Thyroid gland (tissue), 4 donors: ENCODE measurements around the gene REXO4. TPM values are rescaled to one million over a fixed set of nuclear protein-coding genes. Genes with fewer than 3 reads are reported as not detected.

ENCODE experiments used
- DNase-seq, 2 donors: peaks; one replicate each; pipeline ENCODE4 v3.0.0-alpha.2; 2019
- H3K27ac ChIP-seq, 3 donors: fragments of 200-600 bp; sonication (generic); 1 replicate in 2 of 3; 2 replicates in 1 of 3; pipeline ENCODE4 v1.5.1; 2016 to 2019; ENCODE audit warnings: mild to moderate bottlenecking in 1 of 3, moderate library complexity in 1 of 3
- H3K27me3 ChIP-seq: fragments of 200-600 bp; sonication (generic); one replicate; pipeline ENCODE4 v1.5.1; 2019
- H3K36me3 ChIP-seq, 2 donors: fragments of 200-600 bp; sonication (generic); one replicate each; pipeline ENCODE4 v1.5.1; 2016 to 2019
- H3K4me1 ChIP-seq, 2 donors: fragments of 200-600 bp; sonication (generic); one replicate each; pipeline ENCODE4 v1.5.1; 2017 to 2019
- H3K4me3 ChIP-seq, 3 donors: fragments of 200-600 bp; sonication (generic); replicated peaks in 1 of 3; 1 replicate in 2 of 3; 2 replicates in 1 of 3; pipeline ENCODE4 v1.5.1; 2016; ENCODE audit warnings: mild to moderate bottlenecking in 1 of 3
- H3K9me3 ChIP-seq: fragments of 200-600 bp; sonication (generic); one replicate; pipeline ENCODE4 v1.5.1; 2017
- POLR2A ChIP-seq, 2 donors: fragments of 450-650 bp; IDR thresholded peaks; one replicate each; pipeline ENCODE4 v1.6.1; 2017; ENCODE audit warnings: antibody characterized with exemption in 2 of 2, mild to moderate bottlenecking in 2 of 2, moderate library complexity in 1 of 2
- WGBS, 2 donors: methylation state at CpG; one replicate each; pipeline ENCODE4 v1.1.5; 2017; 5-methylcytosine and 5-hydroxymethylcytosine counted together
- intact Hi-C: fragments of 100-400 bp; cut with DNase I; formaldehyde crosslinking; loops from one replicate; pipeline ENCODE4 v1.15.1; 2023
- total RNA-seq, 4 donors: library from RNA; depleted of rRNA; stranded (reverse); fragments of >200 nt; gene quantifications; one replicate each; pipeline ENCODE4 v1.2.3, GENCODE V29; 2016
- TF ChIP-seq, protein P1 (sequence below), 6 experiments: fragments of 200-600 bp in 3 of 6; fragments of 450-650 bp in 3 of 6; sonication (generic) in 3 of 6; IDR thresholded peaks; one replicate each; pipeline ENCODE4 v1.5.1; 2016 to 2019; ENCODE audit warnings: antibody characterized with exemption in 6 of 6, mild to moderate bottlenecking in 2 of 6, inconsistent platforms in 1 of 6, moderate library complexity in 1 of 6

Gene REXO4
- total RNA-seq, 4 donors from 2014 or later, result 16.0 to 21.9 (median 19.0) TPM

DNA sequence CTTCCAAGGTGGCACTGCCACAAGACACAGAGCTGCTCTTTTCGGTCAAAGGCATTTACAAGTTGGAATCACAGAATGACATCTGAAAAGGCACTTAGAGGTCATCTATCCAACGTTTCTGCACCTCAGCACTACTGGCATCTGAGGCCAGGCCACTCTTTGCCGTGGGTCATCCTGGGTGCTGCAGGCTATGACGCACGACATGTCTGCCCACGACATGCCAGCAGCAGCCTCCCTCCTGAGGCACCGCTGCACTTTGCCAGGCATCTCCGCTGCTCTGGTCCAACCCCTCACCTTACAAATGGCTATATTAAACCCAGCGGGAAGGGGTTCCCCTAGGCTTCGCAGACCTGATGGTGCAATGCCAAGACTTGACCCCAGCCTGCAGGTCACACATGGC lies 50.0 kb downstream of the REXO4 start:
- intact Hi-C loops, result no loop called here
- 71 to 83% methylated on average over 10 of the region's 10 CpGs for WGBS, 2 donors
- peaks cover 34 to 44% of the 10 kb centered on the region in 2 donors for H3K36me3 ChIP-seq
- peaks cover 18 to 48% of the 10 kb centered on the region in 2 donors for H3K4me1 ChIP-seq
- no peak overlapping the region for H3K27ac ChIP-seq
- no peaks in the 10 kb centered on the region for H3K9me3 ChIP-seq
- H3K4me3 ChIP-seq, result no peak overlapping the region
- no peaks in the 10 kb centered on the region for H3K27me3 ChIP-seq
- TF ChIP-seq, protein P1, sequence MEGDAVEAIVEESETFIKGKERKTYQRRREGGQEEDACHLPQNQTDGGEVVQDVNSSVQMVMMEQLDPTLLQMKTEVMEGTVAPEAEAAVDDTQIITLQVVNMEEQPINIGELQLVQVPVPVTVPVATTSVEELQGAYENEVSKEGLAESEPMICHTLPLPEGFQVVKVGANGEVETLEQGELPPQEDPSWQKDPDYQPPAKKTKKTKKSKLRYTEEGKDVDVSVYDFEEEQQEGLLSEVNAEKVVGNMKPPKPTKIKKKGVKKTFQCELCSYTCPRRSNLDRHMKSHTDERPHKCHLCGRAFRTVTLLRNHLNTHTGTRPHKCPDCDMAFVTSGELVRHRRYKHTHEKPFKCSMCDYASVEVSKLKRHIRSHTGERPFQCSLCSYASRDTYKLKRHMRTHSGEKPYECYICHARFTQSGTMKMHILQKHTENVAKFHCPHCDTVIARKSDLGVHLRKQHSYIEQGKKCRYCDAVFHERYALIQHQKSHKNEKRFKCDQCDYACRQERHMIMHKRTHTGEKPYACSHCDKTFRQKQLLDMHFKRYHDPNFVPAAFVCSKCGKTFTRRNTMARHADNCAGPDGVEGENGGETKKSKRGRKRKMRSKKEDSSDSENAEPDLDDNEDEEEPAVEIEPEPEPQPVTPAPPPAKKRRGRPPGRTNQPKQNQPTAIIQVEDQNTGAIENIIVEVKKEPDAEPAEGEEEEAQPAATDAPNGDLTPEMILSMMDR (IDR thresholded peaks at IDR 0.05), result no peak
- no peak for TF ChIP-seq POLR2A (IDR thresholded peaks at IDR 0.05)
- no peak for DNase-seq

DNA sequence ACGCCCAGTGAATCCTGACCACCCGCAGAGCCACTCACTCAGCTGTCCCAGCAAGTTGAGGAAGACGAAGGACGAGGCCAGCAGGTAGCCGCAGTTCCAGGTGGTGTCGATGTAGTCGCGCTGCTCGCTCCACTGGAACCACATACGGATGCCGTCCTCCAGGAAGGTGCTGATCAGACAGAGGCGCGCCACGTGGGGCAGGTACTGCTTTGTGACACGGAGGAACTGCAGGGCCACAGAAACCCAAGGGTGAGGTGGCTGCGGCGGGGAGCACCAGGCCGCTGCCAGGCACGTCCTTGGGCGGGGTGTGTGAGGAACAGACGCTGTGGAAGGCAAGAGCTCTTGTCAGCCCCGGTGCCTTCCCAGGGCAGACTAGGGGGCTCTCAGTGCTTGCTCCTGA lies 50.6 kb downstream of the REXO4 start:
- TF ChIP-seq, protein P1 (IDR thresholded peaks at IDR 0.05), result no peak
- no peak for TF ChIP-seq POLR2A (IDR thresholded peaks at IDR 0.05)
- Histone ChIP-seq H3K9me3 (no peaks in the 10 kb centered on the region), H3K36me3 (peaks cover 40 to 47% of the 10 kb centered on the region in 2 donors), H3K27me3 (no peaks in the 10 kb centered on the region), H3K27ac (no peak overlapping the region), H3K4me3 (no peak overlapping the region), H3K4me1 (peaks cover 15 to 42% of the 10 kb centered on the region in 2 donors)
- WGBS, 2 donors, result 88 to 92% methylated on average over 8 to 19 of the region's 22 CpGs
- DNase-seq, result no peak
- intact Hi-C loops, result no loop called here

DNA sequence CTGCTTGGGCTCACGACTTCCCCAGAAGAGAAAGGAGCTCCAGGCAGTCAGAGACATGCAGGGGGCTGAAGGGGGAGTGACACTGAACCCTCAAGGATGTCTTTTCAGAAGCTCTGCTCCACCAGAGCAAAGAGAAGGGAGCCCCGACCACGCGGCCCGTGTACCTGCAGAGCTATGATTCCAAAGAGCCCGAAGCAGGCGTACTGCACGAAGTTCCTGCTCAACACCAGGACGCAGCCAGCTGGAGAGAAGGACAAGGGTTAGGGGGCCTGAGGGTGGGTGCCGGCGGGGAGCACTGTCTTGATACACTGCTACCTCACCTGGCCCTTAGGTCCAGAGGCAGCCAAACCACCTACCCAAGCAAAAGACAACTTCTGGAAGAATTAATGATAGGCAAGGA lies 51.4 kb downstream of the REXO4 start:
- DNase-seq, result no peak
- TF ChIP-seq, protein P1 (IDR thresholded peaks at IDR 0.05), result no peak
- no peak for TF ChIP-seq POLR2A (IDR thresholded peaks at IDR 0.05)
- WGBS, 2 donors, result 94 to 95% methylated on average over 11 of the region's 11 CpGs
- intact Hi-C loops, result no loop called here
- Histone ChIP-seq H3K27ac (no peak overlapping the region), H3K36me3 (peaks cover 46 to 55% of the 10 kb centered on the region in 2 donors), H3K4me3 (no peak overlapping the region), H3K9me3 (no peaks in the 10 kb centered on the region), H3K4me1 (peaks cover 7 to 34% of the 10 kb centered on the region in 2 donors), H3K27me3 (no peaks in the 10 kb centered on the region)

GRCh38 chr9:133362359-133363044 lies 55.3 kb downstream of the REXO4 start:
- TF ChIP-seq, protein P1 (IDR thresholded peaks at IDR 0.05), result no peak
- TF ChIP-seq POLR2A (IDR thresholded peaks at IDR 0.05), result no peak
- Histone ChIP-seq H3K9me3 (no peaks in the 10 kb centered on the region), H3K4me3 (no peak overlapping the region), H3K36me3 (peaks cover 56 to 63% of the 10 kb centered on the region in 2 donors), H3K4me1 (peaks cover 2 to 7% of the 10 kb centered on the region in 2 donors), H3K27me3 (no peaks in the 10 kb centered on the region), H3K27ac (no peak overlapping the region)
- WGBS, 2 donors, result 93 to 96% methylated on average over 12 to 13 of the region's 15 CpGs
- DNase-seq, result no peak
- intact Hi-C loops, result no loop called here

DNA sequence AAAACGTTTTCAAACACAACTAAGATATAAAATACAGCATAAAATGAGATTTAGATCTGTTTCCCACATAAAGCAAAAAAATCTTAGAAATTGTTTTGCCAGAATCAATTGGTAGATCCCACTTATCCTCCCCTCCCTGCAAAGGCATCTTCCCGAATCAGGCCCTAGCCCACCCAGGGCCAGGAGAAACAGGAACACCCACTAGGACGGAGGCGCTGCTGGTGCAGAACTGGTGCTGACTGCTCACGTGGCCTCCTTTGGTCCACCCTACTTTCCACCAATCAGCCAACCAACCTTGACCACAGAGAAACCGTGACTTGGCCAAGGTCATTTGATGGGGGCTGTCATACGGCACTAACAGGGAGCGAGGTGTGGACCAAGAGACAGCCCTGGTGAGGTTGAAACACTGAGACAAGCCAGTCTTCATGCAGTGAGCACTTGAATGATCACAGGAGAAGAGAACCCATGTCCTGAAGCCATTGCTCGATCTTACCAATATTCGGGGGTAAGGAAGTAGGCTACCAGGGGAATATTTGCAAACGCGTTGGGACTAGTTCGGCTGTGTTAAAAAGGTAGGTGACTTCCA lies 56.2 kb downstream of the REXO4 start:
- Histone ChIP-seq H3K27me3 (no peaks in the 10 kb centered on the region), H3K4me3 (no peak overlapping the region), H3K4me1 (peaks cover 9 to 13% of the 10 kb centered on the region in 2 donors), H3K9me3 (no peaks in the 10 kb centered on the region), H3K36me3 (peaks cover 49 to 57% of the 10 kb centered on the region in 2 donors), H3K27ac (no peak overlapping the region)
- no peak for DNase-seq
- TF ChIP-seq, protein P1 (IDR thresholded peaks at IDR 0.05), result no peak
- no peak for TF ChIP-seq POLR2A (IDR thresholded peaks at IDR 0.05)
- 87 to 91% methylated on average over 13 of the region's 13 CpGs for WGBS, 2 donors
- intact Hi-C loops, result no loop called here
